ENCODE measurements around the gene NUDT3.
A peak's percentile ranks its signal among the peaks of the same experiment; 100 is the strongest.

NUDT3 gene

DNA sequence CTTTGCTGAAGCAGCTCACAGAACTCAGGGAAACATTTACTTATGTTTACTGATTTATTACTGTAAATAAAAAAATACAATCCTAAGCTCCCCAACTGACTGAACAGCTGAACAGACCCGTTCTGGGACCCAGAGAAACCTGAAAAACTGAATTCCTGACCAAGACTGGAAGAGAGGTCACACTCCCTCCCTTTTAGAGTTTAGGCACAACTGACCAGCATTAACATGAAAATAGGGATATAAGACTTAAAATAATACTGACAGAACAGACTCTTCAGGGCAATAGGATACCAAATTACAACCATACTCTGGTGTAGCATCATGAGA is 45.1 kb upstream of the NUDT3 start:
- Histone ChIP-seq H3K4me1 (ENCODE audit: low read length) (no peaks in the 10 kb centered on the region), H3K4me3 (ENCODE audit: low read length) (no peak overlapping the region), H3K9me3 (ENCODE audit: insufficient read depth, low read length) (no peaks in the 10 kb centered on the region), H4K20me1 (ENCODE audit: insufficient read depth, low read length) (no peaks in the 10 kb centered on the region), H3K4me2 (ENCODE audit: low read length) (no peak overlapping the region), H2AFZ (ENCODE audit: low read depth, low read length) (no peak overlapping the region), H3K27me3 (ENCODE audit: low read depth, low read length) (no peaks in the 10 kb centered on the region), H3K27ac (ENCODE audit: low read length) (no peak overlapping the region), H3K9ac (ENCODE audit: low read length) (no peak overlapping the region), H3K36me3 (replicated peaks; ENCODE audit: low read depth, low read length) (no peaks in the 10 kb centered on the region), H3K79me2 (ENCODE audit: low read length) (no peaks in the 10 kb centered on the region)
- TF ChIP-seq EZH2phosphoT487 (IDR thresholded peaks at IDR 0.05; ENCODE audit: low read depth): no peak
- TF ChIP-seq, protein P1, sequence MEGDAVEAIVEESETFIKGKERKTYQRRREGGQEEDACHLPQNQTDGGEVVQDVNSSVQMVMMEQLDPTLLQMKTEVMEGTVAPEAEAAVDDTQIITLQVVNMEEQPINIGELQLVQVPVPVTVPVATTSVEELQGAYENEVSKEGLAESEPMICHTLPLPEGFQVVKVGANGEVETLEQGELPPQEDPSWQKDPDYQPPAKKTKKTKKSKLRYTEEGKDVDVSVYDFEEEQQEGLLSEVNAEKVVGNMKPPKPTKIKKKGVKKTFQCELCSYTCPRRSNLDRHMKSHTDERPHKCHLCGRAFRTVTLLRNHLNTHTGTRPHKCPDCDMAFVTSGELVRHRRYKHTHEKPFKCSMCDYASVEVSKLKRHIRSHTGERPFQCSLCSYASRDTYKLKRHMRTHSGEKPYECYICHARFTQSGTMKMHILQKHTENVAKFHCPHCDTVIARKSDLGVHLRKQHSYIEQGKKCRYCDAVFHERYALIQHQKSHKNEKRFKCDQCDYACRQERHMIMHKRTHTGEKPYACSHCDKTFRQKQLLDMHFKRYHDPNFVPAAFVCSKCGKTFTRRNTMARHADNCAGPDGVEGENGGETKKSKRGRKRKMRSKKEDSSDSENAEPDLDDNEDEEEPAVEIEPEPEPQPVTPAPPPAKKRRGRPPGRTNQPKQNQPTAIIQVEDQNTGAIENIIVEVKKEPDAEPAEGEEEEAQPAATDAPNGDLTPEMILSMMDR (IDR thresholded peaks at IDR 0.05; ENCODE audit: low read depth, low read length): no peak

GRCh38 chr6:34436803-34437643 is 44.6 kb upstream of the NUDT3 start:
- no peak overlapping the region for H3K9ac ChIP-seq (ENCODE audit: low read length)
- no peaks in the 10 kb centered on the region for H4K20me1 ChIP-seq (ENCODE audit: insufficient read depth, low read length)
- H2AFZ ChIP-seq (ENCODE audit: low read depth, low read length): no peak overlapping the region
- no peaks in the 10 kb centered on the region for H3K27me3 ChIP-seq (ENCODE audit: low read depth, low read length)
- H3K4me3 ChIP-seq (ENCODE audit: low read length): no peak overlapping the region
- no peak for TF ChIP-seq EZH2phosphoT487 (IDR thresholded peaks at IDR 0.05; ENCODE audit: low read depth)
- TF ChIP-seq, protein P1 (IDR thresholded peaks at IDR 0.05; ENCODE audit: low read depth, low read length): no peak
- H3K9me3 ChIP-seq (ENCODE audit: insufficient read depth, low read length): no peaks in the 10 kb centered on the region
- H3K79me2 ChIP-seq (ENCODE audit: low read length): no peaks in the 10 kb centered on the region
- no peak overlapping the region for H3K4me2 ChIP-seq (ENCODE audit: low read length)
- no peak overlapping the region for H3K27ac ChIP-seq (ENCODE audit: low read length)
- no peaks in the 10 kb centered on the region for H3K4me1 ChIP-seq (ENCODE audit: low read length)
- no peaks in the 10 kb centered on the region for H3K36me3 ChIP-seq (replicated peaks; ENCODE audit: low read depth, low read length)

GRCh38 chr6:34435916-34436315 is 43.4 kb upstream of the NUDT3 start:
- Histone ChIP-seq H3K36me3 (replicated peaks; ENCODE audit: low read depth, low read length) (no peaks in the 10 kb centered on the region), H3K4me1 (ENCODE audit: low read length) (no peaks in the 10 kb centered on the region), H3K27me3 (ENCODE audit: low read depth, low read length) (no peaks in the 10 kb centered on the region), H3K4me3 (ENCODE audit: low read length) (no peak overlapping the region), H4K20me1 (ENCODE audit: insufficient read depth, low read length) (no peaks in the 10 kb centered on the region), H3K27ac (ENCODE audit: low read length) (no peak overlapping the region), H2AFZ (ENCODE audit: low read depth, low read length) (no peak overlapping the region), H3K79me2 (ENCODE audit: low read length) (no peaks in the 10 kb centered on the region), H3K4me2 (ENCODE audit: low read length) (no peak overlapping the region), H3K9ac (ENCODE audit: low read length) (no peak overlapping the region), H3K9me3 (ENCODE audit: insufficient read depth, low read length) (no peaks in the 10 kb centered on the region)
- TF ChIP-seq, protein P1 (IDR thresholded peaks at IDR 0.05; ENCODE audit: low read depth, low read length): no peak
- no peak for TF ChIP-seq EZH2phosphoT487 (IDR thresholded peaks at IDR 0.05; ENCODE audit: low read depth)

- H2AFZ ChIP-seq (ENCODE audit: low read depth, low read length): peak within 1 kb of the TSS; percentile 86
- H3K79me2 ChIP-seq (ENCODE audit: low read length): peaks cover 41% of the 10 kb centered on the region
- H3K9me3 ChIP-seq (ENCODE audit: insufficient read depth, low read length): no peaks in the 10 kb centered on the region
- peak within 1 kb of the TSS; percentile 58 for H3K27ac ChIP-seq (ENCODE audit: low read length)
- H3K27me3 ChIP-seq (ENCODE audit: low read depth, low read length): no peaks in the 10 kb centered on the region
- peak within 1 kb of the TSS; percentile 96 for H3K4me3 ChIP-seq (ENCODE audit: low read length)
- peak within 1 kb of the TSS; percentile 87 for H3K4me2 ChIP-seq (ENCODE audit: low read length)
- TF ChIP-seq, protein P1 (IDR thresholded peaks at IDR 0.05; ENCODE audit: low read depth, low read length): no peak
- TF ChIP-seq EZH2phosphoT487 (IDR thresholded peaks at IDR 0.05; ENCODE audit: low read depth): no peak
- H4K20me1 ChIP-seq (ENCODE audit: insufficient read depth, low read length): 0 out of 2 replicates have a peak, but pooled peaks cover 2% of the 10 kb centered on the region
- peaks cover 35% of the 10 kb centered on the region for H3K36me3 ChIP-seq (replicated peaks; ENCODE audit: low read depth, low read length)
- peaks cover 9% of the 10 kb centered on the region for H3K4me1 ChIP-seq (ENCODE audit: low read length)
- H3K9ac ChIP-seq (ENCODE audit: low read length): peak within 1 kb of the TSS; percentile 98
These were observed 33.3 kb upstream of the NUDT3 start, which contains the start of gene RPS10 for GRCh38 chr6:34425498-34426410. TSS of gene RPS10 (minus strand) at chr6:34426069. CDS start at chr6:34425221, 848 bp downstream.

Measured in OCI-LY3 (cell line).